Dedifferentiated amniotic fluid mesenchymal stem cell (primary cell): Measurements from ENCODE around the gene NFKBIZ.

Experiments used
- DNase-seq: peaks from one replicate; pipeline ENCODE4 v3.0.0-alpha.2; 2016; ENCODE audit errors: extremely low spot score

NFKBIZ gene

GRCh38 chr3:101825904-101826445 lies 23.3 kb upstream of the NFKBIZ start:
- no peak for DNase-seq

GRCh38 chr3:101827211-101828174 lies 21.8 kb upstream of the NFKBIZ start:
- DNase-seq, result peak; percentile 68

- no peak for DNase-seq
Observed at GRCh38 chr3:101828276-101828675, 21.0 kb upstream of the NFKBIZ start.

- no peak for DNase-seq
Observed at GRCh38 chr3:101828691-101829436, 20.4 kb upstream of the NFKBIZ start.

GRCh38 chr3:101829437-101829830 lies 19.9 kb upstream of the NFKBIZ start:
- no peak for DNase-seq

- no peak for DNase-seq
Observed at GRCh38 chr3:101829874-101830273, 19.4 kb upstream of the NFKBIZ start.

- DNase-seq, result no peak
Observed at GRCh38 chr3:101833446-101833974, 15.8 kb upstream of the NFKBIZ start.

- DNase-seq, result no peak
Observed at GRCh38 chr3:101835676-101836075, 13.6 kb upstream of the NFKBIZ start.

GRCh38 chr3:101836160-101836559 lies 13.2 kb upstream of the NFKBIZ start:
- no peak for DNase-seq

- peak; percentile 40 for DNase-seq
Observed at GRCh38 chr3:101836652-101837598, 12.4 kb upstream of the NFKBIZ start.

- DNase-seq, result no peak
Observed at GRCh38 chr3:101838691-101839090, 10.6 kb upstream of the NFKBIZ start.

- DNase-seq, result no peak
Observed at GRCh38 chr3:101840066-101840465, 9.2 kb upstream of the NFKBIZ start.

- no peak for DNase-seq
Observed at GRCh38 chr3:101842245-101842934, 6.9 kb upstream of the NFKBIZ start.

GRCh38 chr3:101842935-101843330 lies 6.4 kb upstream of the NFKBIZ start:
- no peak for DNase-seq

- DNase-seq, result no peak
Observed at GRCh38 chr3:101845425-101845824, 3.9 kb upstream of the NFKBIZ start.

GRCh38 chr3:101846709-101847108 lies 2.6 kb upstream of the NFKBIZ start:
- no peak for DNase-seq

- DNase-seq, result no peak
Observed at GRCh38 chr3:101847328-101847727, 2.0 kb upstream of the NFKBIZ start.

GRCh38 chr3:101848326-101848725 lies 988 bp upstream of the NFKBIZ start:
- no peak for DNase-seq

- DNase-seq, result no peak
Observed at GRCh38 chr3:101849714-101850245, 466 bp downstream of the NFKBIZ start.
